Keratinocyte (primary cell): ENCODE measurements around the gene BTN3A1. TPM values are rescaled to one million over a fixed set of nuclear protein-coding genes. Genes with fewer than 3 reads are reported as not detected.

ENCODE experiments used
- DNase-seq: peaks from one replicate; pipeline ENCODE4 v3.0.0-alpha.2; 2011; ENCODE audit warnings: low read depth, missing footprints, low spot score
- FAIRE-seq: peaks from 2 replicates; lab custom pipeline; 2011; peaks lifted over from hg19 to GRCh38; lab: Jason Lieb, UNC
- H2AFZ ChIP-seq: 2 replicates; pipeline ENCODE4 v1.6.0; 2012; ENCODE audit warnings: low read length, control low read depth, inconsistent platforms; ENCODE audit not compliant: control insufficient read depth
- H3K27ac ChIP-seq: 2 replicates; pipeline ENCODE4 v1.5.1; 2011; ENCODE audit warnings: low read length; ENCODE audit not compliant: control insufficient read depth, insufficient read depth
- H3K27me3 ChIP-seq: 3 replicates; pipeline ENCODE4 v1.6.0; 2011; ENCODE audit warnings: low read length; ENCODE audit not compliant: control insufficient read depth, insufficient read depth; ENCODE audit errors: extremely low read depth
- H3K36me3 ChIP-seq, 2 experiments: 2 replicates in 1 of 2; 3 replicates in 1 of 2; pipeline ENCODE4 v1.5.1; 2011; ENCODE audit warnings: low read length in 2 of 2, mild to moderate bottlenecking in 1 of 2; ENCODE audit not compliant: control insufficient read depth in 2 of 2, insufficient read depth in 2 of 2; ENCODE audit errors: extremely low read depth in 1 of 2
- H3K4me1 ChIP-seq: 3 replicates; pipeline ENCODE4 v1.5.1; 2011; ENCODE audit warnings: low read length; ENCODE audit not compliant: control insufficient read depth, insufficient read depth; ENCODE audit errors: extremely low read depth
- H3K4me2 ChIP-seq: 3 replicates; pipeline ENCODE4 v1.6.0; 2011; ENCODE audit warnings: low read depth, low read length; ENCODE audit not compliant: control insufficient read depth, insufficient read depth; ENCODE audit errors: extremely low read depth
- H3K4me3 ChIP-seq, 3 experiments: fragments of 200-600 bp in 1 of 3; sonication (generic) in 1 of 3; 2 replicates in 2 of 3; 3 replicates in 1 of 3; pipeline ENCODE4 v1.5.1; 2011 to 2016; ENCODE audit warnings: low read length in 3 of 3, mild to moderate bottlenecking in 3 of 3, control low read depth in 2 of 3, inconsistent platforms in 1 of 3, low read depth in 1 of 3, mixed read lengths in 1 of 3, mixed run types in 1 of 3, moderate library complexity in 1 of 3; ENCODE audit not compliant: control insufficient read depth in 2 of 3, insufficient read depth in 2 of 3; ENCODE audit errors: extremely low read depth in 1 of 3
- H3K79me2 ChIP-seq: 2 replicates; pipeline ENCODE4 v1.6.0; 2012; ENCODE audit warnings: low read length; ENCODE audit not compliant: control insufficient read depth, insufficient read depth
- H3K9ac ChIP-seq: 3 replicates; pipeline ENCODE4 v1.6.0; 2011; ENCODE audit warnings: low read length; ENCODE audit not compliant: control insufficient read depth, insufficient read depth; ENCODE audit errors: extremely low read depth
- H3K9me1 ChIP-seq: 3 replicates; pipeline ENCODE4 v1.6.0; 2011; ENCODE audit warnings: low read length; ENCODE audit not compliant: control insufficient read depth, insufficient read depth; ENCODE audit errors: extremely low read depth
- H3K9me3 ChIP-seq: 2 replicates; pipeline ENCODE4 v1.5.1; 2012; ENCODE audit warnings: low read depth, low read length; ENCODE audit not compliant: control insufficient read depth
- H4K20me1 ChIP-seq: 3 replicates; pipeline ENCODE4 v1.6.0; 2011; ENCODE audit warnings: low read length; ENCODE audit not compliant: control insufficient read depth, insufficient read depth; ENCODE audit errors: extremely low read depth
- CTCF ChIP-seq, 3 experiments: IDR thresholded peaks in 1 of 3; conservative IDR thresholded peaks in 1 of 3; optimal IDR thresholded peaks in 1 of 3; 2 replicates in 2 of 3; 3 replicates in 1 of 3; pipeline versions ENCODE3 to v1.5.1; 2011; ENCODE audit warnings: low read length in 3 of 3, mild to moderate bottlenecking in 3 of 3, moderate library complexity in 2 of 3, control low read depth in 1 of 3, inconsistent platforms in 1 of 3; ENCODE audit not compliant: insufficient read depth in 2 of 3; ENCODE audit errors: extremely low read depth in 1 of 3
- EZH2 ChIP-seq: IDR thresholded peaks from one replicate; pipeline ENCODE4 v1.6.1; 2012; ENCODE audit warnings: inconsistent platforms, mild to moderate bottlenecking, low read length, moderate library complexity
- dilution Hi-C: fragments of 300-500 bp; cut with MboI; formaldehyde crosslinking; loops from one replicate; pipeline ENCODE4 v1.7.0; 2020; ENCODE audit warnings: low sequenced_read_pairs; ENCODE audit not compliant: extremely low pct_ligation_motif_present
- polyA plus RNA-seq, 5 experiments: library from polyadenylated mRNA; depleted of rRNA in 3 of 5; stranded (reverse) in 3 of 5; stranded (forward) in 1 of 5; unstranded in 1 of 5; fragments of >200 nt; gene quantifications; 1 replicate in 1 of 5; 2 replicates in 3 of 5; 3 replicates in 1 of 5; pipeline versions ENCODE4 v1.2.1 to v1.2.3, GENCODE V29; 2011 to 2012; ENCODE audit warnings: missing spikeins in 2 of 5, low read depth in 1 of 5, low replicate concordance in 1 of 5

Gene BTN3A1
- polyA plus RNA-seq, 1 donor (not counting 4 experiments of a cell fraction or from before 2014, with no cell fraction given), result 6.9 TPM

GRCh38 chr6:26398555-26398954 is 3.5 kb upstream of the BTN3A1 start:
- Histone ChIP-seq H3K4me1 (peaks cover 8% of the 10 kb centered on the region), H3K27me3 (no peaks in the 10 kb centered on the region), H4K20me1 (no peaks in the 10 kb centered on the region), H3K4me2 (no peak overlapping the region), H2AFZ (no peak overlapping the region), H3K4me3 (no peak overlapping the region), H3K79me2 (no peaks in the 10 kb centered on the region), H3K9me1 (no peaks in the 10 kb centered on the region), H3K27ac (no peak overlapping the region), H3K9ac (no peak overlapping the region), H3K9me3 (no peaks in the 10 kb centered on the region), H3K36me3 (no peaks in the 10 kb centered on the region)
- DNase-seq (no peak), FAIRE-seq (no peak)
- dilution Hi-C loops, result no loop called here
- TF ChIP-seq CTCF (optimal IDR thresholded peaks at IDR 0.05 in 1 of 3, IDR thresholded peaks at IDR 0.05 in 1 of 3, conservative IDR thresholded peaks at IDR 0.05 in 1 of 3; ENCODE audit: extremely low read depth in 1 of 3, insufficient read depth in 2 of 3, low read length in 3 of 3), result no peak

GRCh38 chr6:26400626-26401025 is 1.4 kb upstream of the BTN3A1 start:
- dilution Hi-C loops, result no loop called here
- no peaks in the 10 kb centered on the region for H3K9me1 ChIP-seq
- H3K4me1 ChIP-seq, result no peaks in the 10 kb centered on the region
- no peak overlapping the region for H3K9ac ChIP-seq
- TF ChIP-seq CTCF (optimal IDR thresholded peaks at IDR 0.05 in 1 of 3, IDR thresholded peaks at IDR 0.05 in 1 of 3, conservative IDR thresholded peaks at IDR 0.05 in 1 of 3; ENCODE audit: extremely low read depth in 1 of 3, insufficient read depth in 2 of 3, low read length in 3 of 3) (no peak), EZH2 (no peak)
- no peaks in the 10 kb centered on the region for H3K27me3 ChIP-seq
- no peaks in the 10 kb centered on the region for H4K20me1 ChIP-seq
- H3K4me3 ChIP-seq, result no peak overlapping the region
- FAIRE-seq, result no peak
- H3K27ac ChIP-seq, result no peak overlapping the region
- no peaks in the 10 kb centered on the region for H3K9me3 ChIP-seq
- peak overlapping the region; percentile 3 for H2AFZ ChIP-seq
- H3K4me2 ChIP-seq, result no peak overlapping the region
- H3K36me3 ChIP-seq, result no peaks in the 10 kb centered on the region
- H3K79me2 ChIP-seq, result no peaks in the 10 kb centered on the region
- DNase-seq, result no peak
